Activated T-cell treated with anti-CD3 and anti-CD28 coated beads, Interleukin-2, amount 50 U/mL, for 72 hours (primary cell): Measurements from ENCODE around the gene OPCML. TPM values are rescaled to one million over a fixed set of nuclear protein-coding genes. Genes with fewer than 3 reads are reported as not detected.

ENCODE experiments used
- ATAC-seq, 2 donors: fragments of 150-1000 bp; cut with Tn5 transposase; replicated peaks in 1 of 2; 2 replicates each; pipeline ENCODE4 v1.10.0; 2021; ENCODE audit warnings: moderate library complexity in 2 of 2, mild to moderate bottlenecking in 1 of 2
- DNase-seq, 2 donors: peaks; one replicate each; pipeline ENCODE4 v3.0.0; 2021 to 2022; ENCODE audit warnings: mixed read lengths in 1 of 2
- H3K27ac Mint-ChIP-seq: one replicate; pipeline ENCODE4 v1.8.0; 2022; ENCODE audit warnings: mild to moderate bottlenecking, moderate library complexity, mixed read lengths
- H3K27me3 Mint-ChIP-seq: one replicate; pipeline ENCODE4 v1.8.0; 2022; ENCODE audit warnings: low read depth, mixed read lengths
- H3K36me3 Mint-ChIP-seq, 2 donors: one replicate each; pipeline ENCODE4 v1.8.0; 2022; ENCODE audit warnings: mixed read lengths in 2 of 2, mild to moderate bottlenecking in 1 of 2; ENCODE audit not compliant: insufficient read depth in 2 of 2
- H3K4me1 Mint-ChIP-seq: one replicate; pipeline ENCODE4 v1.8.0; 2022; ENCODE audit warnings: low read depth, mixed read lengths
- H3K4me3 Mint-ChIP-seq, 2 donors: one replicate each; pipeline ENCODE4 v1.8.0; 2022; ENCODE audit warnings: mild to moderate bottlenecking in 2 of 2, mixed read lengths in 2 of 2, moderate library complexity in 2 of 2
- H3K9me3 Mint-ChIP-seq, 2 donors: one replicate each; pipeline ENCODE4 v1.8.0; 2022; ENCODE audit warnings: mixed read lengths in 2 of 2
- total RNA-seq, 2 donors: library from RNA; stranded (reverse); gene quantifications; one replicate each; pipeline ENCODE4 v1.2.3, GENCODE V29; 2022

Gene OPCML
- total RNA-seq, 2 donors from 2014 or later = not detected

DNA sequence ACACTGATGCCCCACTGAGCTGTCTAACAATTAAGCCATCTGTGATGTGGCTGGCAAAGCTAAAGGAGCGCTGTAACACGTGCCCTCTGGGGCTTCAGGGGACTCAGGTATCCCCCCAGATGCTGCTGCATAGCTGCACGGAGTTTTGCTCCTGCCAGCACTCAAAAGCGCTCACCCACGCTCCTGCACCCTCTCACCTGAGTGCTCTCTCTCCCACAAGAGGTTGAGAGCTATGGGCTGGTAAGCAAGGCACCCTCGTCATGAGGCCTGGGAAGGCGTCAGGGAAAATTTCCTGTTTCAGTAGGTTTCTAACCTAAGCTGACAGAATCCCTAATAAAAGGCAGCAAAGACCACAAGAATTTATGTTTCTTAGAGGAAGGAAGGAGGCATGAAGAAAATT is 850.3 kb downstream of the OPCML start:
- Mint-ChIP-seq H3K4me3 (no peak overlapping the region), H3K4me1 (peaks cover 4% of the 10 kb centered on the region), H3K9me3 (peaks cover 0 to 1% of the 10 kb centered on the region in 2 donors), H3K36me3 (no peaks in the 10 kb centered on the region), H3K27ac (no peak overlapping the region), H3K27me3 (no peaks in the 10 kb centered on the region)
- ATAC-seq (no peak), DNase-seq (no peak)

- Mint-ChIP-seq H3K4me3 (no peak overlapping the region), H3K27ac (no peak overlapping the region), H3K4me1 (peaks cover 4% of the 10 kb centered on the region), H3K27me3 (no peaks in the 10 kb centered on the region), H3K36me3 (no peaks in the 10 kb centered on the region), H3K9me3 (peaks cover 0 to 1% of the 10 kb centered on the region in 2 donors)
- DNase-seq (no peak), ATAC-seq (no peak)
Measured at GRCh38 chr11:132680584-132680983, 851.7 kb downstream of the OPCML start.

GRCh38 chr11:132674151-132674550 is 858.1 kb downstream of the OPCML start:
- H3K27ac Mint-ChIP-seq = no peak overlapping the region
- no peaks in the 10 kb centered on the region for H3K27me3 Mint-ChIP-seq
- H3K36me3 Mint-ChIP-seq = no peaks in the 10 kb centered on the region
- H3K4me3 Mint-ChIP-seq = no peak overlapping the region
- no peak for ATAC-seq
- no peak for DNase-seq
- H3K4me1 Mint-ChIP-seq = no peaks in the 10 kb centered on the region
- peaks cover 0 to 1% of the 10 kb centered on the region in 2 donors for H3K9me3 Mint-ChIP-seq

DNA sequence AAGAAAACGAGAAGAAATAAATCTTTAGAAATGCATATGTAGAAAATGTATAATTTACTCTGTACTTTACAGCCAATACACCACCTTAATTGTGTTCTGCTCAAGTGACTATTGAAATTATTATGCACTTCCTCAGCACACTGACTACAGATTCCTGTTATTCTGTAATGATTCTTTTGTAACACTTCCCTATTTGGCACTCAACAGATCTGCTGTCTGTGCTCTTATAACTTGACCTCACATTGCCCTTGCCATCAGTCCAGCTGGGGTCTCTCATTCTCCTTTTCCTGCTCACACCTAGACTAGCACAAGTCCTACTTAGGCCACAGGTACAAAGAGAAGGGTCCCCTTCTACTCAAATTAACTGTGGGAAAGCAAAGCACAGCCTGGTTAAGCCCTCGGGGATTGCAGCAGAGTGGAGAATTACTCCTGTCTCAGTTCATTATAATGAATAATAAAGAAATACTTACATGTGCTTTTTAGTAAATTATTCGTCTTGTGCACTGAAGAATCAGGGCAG is 860.4 kb downstream of the OPCML start:
- DNase-seq = no peak
- H3K4me1 Mint-ChIP-seq = no peaks in the 10 kb centered on the region
- no peak overlapping the region for H3K27ac Mint-ChIP-seq
- no peak overlapping the region for H3K4me3 Mint-ChIP-seq
- no peak for ATAC-seq
- peaks cover 0 to under 1% of the 10 kb centered on the region in 2 donors for H3K9me3 Mint-ChIP-seq
- no peaks in the 10 kb centered on the region for H3K36me3 Mint-ChIP-seq
- H3K27me3 Mint-ChIP-seq = no peaks in the 10 kb centered on the region

- Mint-ChIP-seq H3K4me3 (no peak overlapping the region), H3K9me3 (peaks cover 0 to 6% of the 10 kb centered on the region in 2 donors)
Measured at GRCh38 chr11:132670921-132671675, 861.2 kb downstream of the OPCML start.

GRCh38 chr11:132669949-132670348 is 862.4 kb downstream of the OPCML start:
- DNase-seq = no peak
- H3K36me3 Mint-ChIP-seq = no peaks in the 10 kb centered on the region
- H3K27me3 Mint-ChIP-seq = no peaks in the 10 kb centered on the region
- no peak overlapping the region for H3K4me3 Mint-ChIP-seq
- peaks cover 0 to 7% of the 10 kb centered on the region in 2 donors for H3K9me3 Mint-ChIP-seq
- H3K4me1 Mint-ChIP-seq = no peaks in the 10 kb centered on the region
- ATAC-seq = no peak
- no peak overlapping the region for H3K27ac Mint-ChIP-seq

More at GRCh38 chr11:132670921-132671675, 861.2 kb downstream of the OPCML start:
- Mint-ChIP-seq H3K27ac (no peak overlapping the region), H3K4me1 (no peaks in the 10 kb centered on the region), H3K27me3 (no peaks in the 10 kb centered on the region), H3K36me3 (no peaks in the 10 kb centered on the region)
- ATAC-seq = no peak
- no peak for DNase-seq

DNA sequence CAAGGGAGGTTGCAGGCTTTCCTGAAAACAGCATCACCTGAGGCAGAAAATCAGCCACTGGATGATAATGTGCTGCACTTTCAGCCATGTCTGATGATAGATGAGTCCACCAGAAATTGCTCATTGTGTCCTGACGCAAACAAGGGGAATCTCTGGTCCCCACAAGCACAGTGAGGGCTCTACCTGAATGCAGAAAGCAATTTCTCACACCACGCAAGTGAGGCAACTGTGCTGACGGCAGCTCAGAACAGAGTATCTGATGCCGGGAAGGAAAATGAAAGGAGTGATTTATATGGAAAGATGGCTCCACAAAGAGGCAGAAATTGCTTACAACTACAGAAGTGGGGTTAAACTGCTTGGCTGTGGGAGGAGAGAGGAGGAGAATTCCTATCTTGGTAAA is 867.1 kb downstream of the OPCML start:
- no peaks in the 10 kb centered on the region for H3K27me3 Mint-ChIP-seq
- H3K9me3 Mint-ChIP-seq = peaks cover 0 to 7% of the 10 kb centered on the region in 2 donors
- ATAC-seq (no peak), DNase-seq (no peak)
- no peaks in the 10 kb centered on the region for H3K4me1 Mint-ChIP-seq
- no peak overlapping the region for H3K27ac Mint-ChIP-seq
- H3K36me3 Mint-ChIP-seq = no peaks in the 10 kb centered on the region
- no peak overlapping the region for H3K4me3 Mint-ChIP-seq

- no peak overlapping the region for H3K4me3 Mint-ChIP-seq
- H3K4me1 Mint-ChIP-seq = no peaks in the 10 kb centered on the region
- DNase-seq = no peak
- H3K27ac Mint-ChIP-seq = no peak overlapping the region
- no peak for ATAC-seq
- H3K27me3 Mint-ChIP-seq = no peaks in the 10 kb centered on the region
- no peaks in the 10 kb centered on the region for H3K36me3 Mint-ChIP-seq
- H3K9me3 Mint-ChIP-seq = no peaks in the 10 kb centered on the region
Measured at GRCh38 chr11:132658696-132659095, 873.6 kb downstream of the OPCML start.

- Mint-ChIP-seq H3K36me3 (no peaks in the 10 kb centered on the region), H3K4me3 (no peak overlapping the region), H3K9me3 (no peaks in the 10 kb centered on the region), H3K4me1 (no peaks in the 10 kb centered on the region), H3K27ac (no peak overlapping the region), H3K27me3 (no peaks in the 10 kb centered on the region)
- ATAC-seq (no peak), DNase-seq (no peak)
Measured at GRCh38 chr11:132658004-132658403, 874.3 kb downstream of the OPCML start.

DNA sequence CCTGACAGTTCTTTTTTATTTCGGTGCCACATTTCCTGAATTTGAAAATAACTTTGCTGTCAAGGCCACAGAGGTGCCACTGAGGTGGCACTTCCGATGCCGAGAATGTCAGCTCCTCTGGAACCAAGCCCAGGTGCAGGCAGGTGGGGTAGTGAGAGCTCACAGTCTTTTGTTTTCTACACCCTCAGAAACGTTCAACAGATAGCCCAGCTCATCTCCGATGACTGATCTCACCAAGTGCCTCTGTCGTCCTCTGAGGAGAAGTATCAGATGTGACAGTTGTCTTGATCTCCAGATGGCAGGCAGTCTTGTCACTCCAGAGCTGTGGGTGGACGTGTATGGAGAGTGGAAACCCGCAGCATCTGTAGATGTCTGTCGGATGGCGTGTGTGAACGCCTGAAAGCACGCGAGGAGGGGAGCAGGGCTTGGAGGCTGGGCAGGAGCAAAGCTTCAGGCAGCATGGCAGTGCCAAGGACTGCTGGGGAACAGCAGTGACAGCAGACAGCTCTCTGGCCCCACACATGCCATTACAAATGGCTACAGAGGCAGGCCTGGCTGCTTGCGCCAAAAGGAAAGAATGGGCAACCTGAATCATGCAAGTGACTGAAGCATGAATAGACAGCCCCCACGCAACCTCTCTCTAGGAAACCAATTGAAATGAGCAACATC is 877.0 kb downstream of the OPCML start:
- H3K27ac Mint-ChIP-seq = no peak overlapping the region
- no peaks in the 10 kb centered on the region for H3K36me3 Mint-ChIP-seq
- DNase-seq (no peak), ATAC-seq (no peak)
- no peaks in the 10 kb centered on the region for H3K4me1 Mint-ChIP-seq
- H3K9me3 Mint-ChIP-seq = no peaks in the 10 kb centered on the region
- H3K27me3 Mint-ChIP-seq = no peaks in the 10 kb centered on the region
- H3K4me3 Mint-ChIP-seq = no peak overlapping the region

DNA sequence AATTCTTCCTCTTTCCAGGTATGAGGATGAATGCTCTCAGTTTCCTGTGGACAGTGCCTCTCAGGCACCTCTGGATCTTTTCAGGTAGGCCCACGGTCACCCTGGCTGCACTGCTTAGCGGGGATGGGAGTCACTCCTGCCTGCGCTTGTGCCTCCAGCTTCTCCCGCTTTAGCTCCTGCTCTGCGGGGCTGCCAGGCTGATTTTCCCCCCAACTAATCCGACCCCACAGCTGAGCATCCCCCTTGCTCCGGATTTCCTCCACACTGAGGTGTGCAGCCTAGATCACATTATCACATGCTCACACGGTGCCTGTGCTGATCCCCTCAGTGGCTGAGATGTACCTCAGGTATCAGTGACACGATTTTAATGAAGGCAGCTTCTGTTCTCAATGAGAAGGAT is 879.1 kb downstream of the OPCML start:
- DNase-seq (no peak), ATAC-seq (no peak)
- H3K4me3 Mint-ChIP-seq = no peak overlapping the region
- H3K36me3 Mint-ChIP-seq = no peaks in the 10 kb centered on the region
- H3K27me3 Mint-ChIP-seq = no peaks in the 10 kb centered on the region
- H3K27ac Mint-ChIP-seq = no peak overlapping the region
- H3K9me3 Mint-ChIP-seq = no peaks in the 10 kb centered on the region
- no peaks in the 10 kb centered on the region for H3K4me1 Mint-ChIP-seq

- Mint-ChIP-seq H3K27me3 (no peaks in the 10 kb centered on the region), H3K9me3 (no peaks in the 10 kb centered on the region), H3K4me1 (no peaks in the 10 kb centered on the region), H3K27ac (no peak overlapping the region), H3K36me3 (no peaks in the 10 kb centered on the region), H3K4me3 (no peak overlapping the region)
- no peak for DNase-seq
- ATAC-seq = no peak
Measured at GRCh38 chr11:132650969-132651720, 881.2 kb downstream of the OPCML start.

- H3K36me3 Mint-ChIP-seq = no peaks in the 10 kb centered on the region
- DNase-seq (no peak), ATAC-seq (no peak)
- no peak overlapping the region for H3K4me3 Mint-ChIP-seq
- H3K9me3 Mint-ChIP-seq = peaks cover 0 to 2% of the 10 kb centered on the region in 2 donors
- no peak overlapping the region for H3K27ac Mint-ChIP-seq
- H3K4me1 Mint-ChIP-seq = no peaks in the 10 kb centered on the region
- H3K27me3 Mint-ChIP-seq = no peaks in the 10 kb centered on the region
Measured at GRCh38 chr11:132649277-132649676, 883.0 kb downstream of the OPCML start.
